DMS 273 (cell line): ENCODE data around the gene ZNF19.

Experiments
- DNase-seq: peaks from one replicate; lab custom pipeline; 2025; ENCODE audit not compliant: unreplicated experiment; lab: John Stamatoyannopoulos, UW

Gene ZNF19

GRCh38 chr16:71443714-71444113 is 45.4 kb downstream of the ZNF19 start:
- DNase-seq = no peak

- DNase-seq = no peak
Measured at GRCh38 chr16:71442051-71442440, 47.1 kb downstream of the ZNF19 start, which contains the start of gene TLE7. Gene TLE7 (minus strand): TSS chr16:71442054. CDS start chr16:71433324, 8,730 bp downstream.

GRCh38 chr16:71441348-71442050 is 47.6 kb downstream of the ZNF19 start:
- DNase-seq = no peak

- DNase-seq = peak; percentile 58
Measured at GRCh38 chr16:71440669-71441347, 48.3 kb downstream of the ZNF19 start.

GRCh38 chr16:71439523-71439922 is 49.6 kb downstream of the ZNF19 start:
- DNase-seq = no peak

- no peak for DNase-seq
Measured at GRCh38 chr16:71436473-71436872, 52.7 kb downstream of the ZNF19 start.

GRCh38 chr16:71432906-71433305 is 56.2 kb downstream of the ZNF19 start:
- DNase-seq = no peak

- DNase-seq = no peak
Measured at GRCh38 chr16:71431991-71432390, 57.1 kb downstream of the ZNF19 start.

- no peak for DNase-seq
Measured at GRCh38 chr16:71431176-71431575, 57.9 kb downstream of the ZNF19 start.

GRCh38 chr16:71430744-71431143 is 58.4 kb downstream of the ZNF19 start:
- DNase-seq = no peak

- DNase-seq = no peak
Measured at GRCh38 chr16:71429581-71429980, 59.5 kb downstream of the ZNF19 start.

- no peak for DNase-seq
Measured at GRCh38 chr16:71428883-71429282, 60.2 kb downstream of the ZNF19 start.

GRCh38 chr16:71428385-71428784 is 60.7 kb downstream of the ZNF19 start:
- no peak for DNase-seq

- no peak for DNase-seq
Measured at GRCh38 chr16:71426880-71427615, 62.1 kb downstream of the ZNF19 start.

- DNase-seq = peak; percentile 96
Measured at GRCh38 chr16:71426069-71426879, 62.9 kb downstream of the ZNF19 start.

- no peak for DNase-seq
Measured at GRCh38 chr16:71425746-71426068, 63.4 kb downstream of the ZNF19 start.

- no peak for DNase-seq
Measured at GRCh38 chr16:71424626-71425025, 64.5 kb downstream of the ZNF19 start.

- no peak for DNase-seq
Measured at GRCh38 chr16:71423865-71424264, 65.3 kb downstream of the ZNF19 start.
